GM18867 (cell line): ENCODE results near the gene KLK15.
"Not testable (repeated sequence)": the region's sequence is repeated elsewhere in the genome, so short reads cannot be mapped to it uniquely, and the experiment has no call there.

Source experiments
- ATAC-seq: cut with Tn5 transposase; IDR thresholded peaks from one replicate; pipeline ENCODE4 v1.9.1; 2021; ENCODE audit warnings: mild to moderate bottlenecking, moderate library complexity; ENCODE audit not compliant: unreplicated experiment

Gene KLK15

GRCh38 chr19:50821622-50822021, 11.8 kb downstream of the KLK15 start:
- ATAC-seq, result no peak

- ATAC-seq, result no peak
These were observed 12.1 kb downstream of the KLK15 start for GRCh38 chr19:50821248-50821612.

- ATAC-seq, result no peak
These were observed 12.7 kb downstream of the KLK15 start for GRCh38 chr19:50820549-50821247.

- ATAC-seq, result no peak
These were observed 13.3 kb downstream of the KLK15 start for GRCh38 chr19:50820086-50820485.

- no peak for ATAC-seq
These were observed 13.7 kb downstream of the KLK15 start for GRCh38 chr19:50819636-50820035.

- ATAC-seq, result no peak
These were observed 14.4 kb downstream of the KLK15 start for GRCh38 chr19:50818859-50819472.

- peak; percentile 64 for ATAC-seq
These were observed 15.2 kb downstream of the KLK15 start for GRCh38 chr19:50817941-50818858.

GRCh38 chr19:50815439-50815838, 17.9 kb downstream of the KLK15 start:
- ATAC-seq, result no peak

- ATAC-seq, result no peak
These were observed 18.5 kb downstream of the KLK15 start for GRCh38 chr19:50814883-50815282.

GRCh38 chr19:50812474-50812873, 20.9 kb downstream of the KLK15 start:
- no peak for ATAC-seq

GRCh38 chr19:50811622-50812238, 21.6 kb downstream of the KLK15 start:
- not testable (repeated sequence) for ATAC-seq

- no peak for ATAC-seq
These were observed 24.5 kb downstream of the KLK15 start for GRCh38 chr19:50808856-50809255.

- peak; percentile 87 for ATAC-seq
These were observed 28.7 kb downstream of the KLK15 start for GRCh38 chr19:50804420-50805272.

- ATAC-seq, result no peak
These were observed 29.5 kb downstream of the KLK15 start for GRCh38 chr19:50803633-50804419.

GRCh38 chr19:50801107-50801506, 32.3 kb downstream of the KLK15 start:
- ATAC-seq, result no peak

- ATAC-seq, result no peak
These were observed 33.9 kb downstream of the KLK15 start for GRCh38 chr19:50799547-50799851.

GRCh38 chr19:50798659-50799546, 34.5 kb downstream of the KLK15 start:
- no peak for ATAC-seq

- ATAC-seq, result no peak
These were observed 35.4 kb downstream of the KLK15 start for GRCh38 chr19:50797781-50798658.
